HuH-7.5 (cell line): ENCODE results near the gene RNF181.
"Not testable (repeated sequence)": the region's sequence is repeated elsewhere in the genome, so short reads cannot be mapped to it uniquely, and the experiment has no call there.

Experiments
- DNase-seq: peaks from one replicate; pipeline ENCODE4 v3.0.0; 2011; ENCODE audit warnings: low spot score

Gene RNF181

GRCh38 chr2:85614757-85615156 lies 19.2 kb downstream of the RNF181 start:
- DNase-seq = not testable (repeated sequence)

- DNase-seq = no peak
Observed at GRCh38 chr2:85615413-85615728, 19.8 kb downstream of the RNF181 start.

- DNase-seq = not testable (repeated sequence)
Observed at GRCh38 chr2:85617723-85618122, 22.2 kb downstream of the RNF181 start.

- no peak for DNase-seq
Observed at GRCh38 chr2:85619617-85620016, 24.1 kb downstream of the RNF181 start.

- no peak for DNase-seq
Observed at GRCh38 chr2:85621338-85621737, 25.8 kb downstream of the RNF181 start.

- DNase-seq = no peak
Observed at GRCh38 chr2:85623991-85624390, 28.4 kb downstream of the RNF181 start.

- no peak for DNase-seq
Observed at GRCh38 chr2:85628658-85629057, 33.1 kb downstream of the RNF181 start.

GRCh38 chr2:85631316-85631715 lies 35.8 kb downstream of the RNF181 start:
- DNase-seq = no peak

GRCh38 chr2:85635011-85635410 lies 39.5 kb downstream of the RNF181 start:
- no peak for DNase-seq

- DNase-seq = no peak
Observed at GRCh38 chr2:85635636-85636035, 40.1 kb downstream of the RNF181 start.

GRCh38 chr2:85642725-85643124 lies 47.2 kb downstream of the RNF181 start:
- no peak for DNase-seq

- DNase-seq = no peak
Observed at GRCh38 chr2:85644909-85645308, 49.4 kb downstream of the RNF181 start.

- DNase-seq = no peak
Observed at GRCh38 chr2:85646166-85646565, 50.6 kb downstream of the RNF181 start.
